GM21529 (cell line): Measurements from ENCODE around the gene STARD7.
A peak's percentile ranks its signal among the peaks of the same experiment; 100 is the strongest.

ENCODE experiments used
- ATAC-seq: cut with Tn5 transposase; IDR thresholded peaks from one replicate; pipeline ENCODE4 v1.9.1; 2021; ENCODE audit not compliant: unreplicated experiment

Gene STARD7

DNA sequence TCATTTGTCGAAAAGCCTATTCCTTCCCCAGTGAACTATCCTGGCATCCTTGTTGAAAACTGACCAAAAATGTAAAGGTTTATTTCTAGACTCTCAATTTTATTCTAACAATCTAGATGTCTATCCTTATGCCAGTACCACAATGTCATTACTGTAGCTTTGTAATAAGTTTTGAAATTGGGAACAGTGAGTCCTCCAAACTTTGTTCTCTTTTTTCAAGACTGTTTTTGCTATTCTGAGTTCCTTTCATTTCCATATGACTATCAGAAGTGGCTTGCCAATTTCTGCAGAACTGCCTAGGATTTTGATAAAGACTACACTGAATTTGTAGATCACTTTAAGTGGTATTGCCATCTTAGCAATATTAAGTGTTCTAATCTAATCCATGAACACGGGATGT lies 9.7 kb downstream of the STARD7 start:
- ATAC-seq = no peak

DNA sequence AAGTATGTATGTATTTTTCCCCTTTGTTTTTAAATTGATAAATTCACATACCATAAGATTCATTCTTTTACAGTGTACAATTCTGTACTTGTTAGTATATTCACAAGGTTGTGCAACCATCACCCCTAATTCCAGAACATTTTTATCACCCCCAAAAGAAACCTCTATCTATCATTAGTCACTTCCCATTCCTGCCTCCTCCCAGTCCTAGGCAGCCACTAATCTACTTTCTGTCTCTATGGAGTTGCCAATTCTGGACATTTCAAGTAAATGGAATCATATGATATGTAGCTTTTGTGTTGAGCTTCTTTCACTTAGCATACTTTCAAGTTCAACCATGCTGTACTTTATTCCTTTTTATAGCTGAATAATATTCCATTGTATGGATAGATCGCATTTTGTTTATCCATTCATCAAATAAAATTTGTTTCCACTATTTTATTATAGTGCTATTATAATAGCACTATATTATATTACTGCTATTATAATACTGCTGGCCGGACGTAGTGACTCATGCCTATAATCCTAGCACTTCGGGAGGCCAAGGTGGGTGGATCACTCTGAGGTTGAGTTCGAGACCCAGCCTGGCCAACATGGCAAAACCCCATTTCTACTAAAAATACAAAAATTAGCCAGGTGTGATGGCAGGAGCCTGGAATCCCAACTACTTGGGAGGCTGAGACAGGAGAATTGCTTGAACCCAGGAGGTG lies 10.9 kb downstream of the STARD7 start:
- ATAC-seq = no peak

DNA sequence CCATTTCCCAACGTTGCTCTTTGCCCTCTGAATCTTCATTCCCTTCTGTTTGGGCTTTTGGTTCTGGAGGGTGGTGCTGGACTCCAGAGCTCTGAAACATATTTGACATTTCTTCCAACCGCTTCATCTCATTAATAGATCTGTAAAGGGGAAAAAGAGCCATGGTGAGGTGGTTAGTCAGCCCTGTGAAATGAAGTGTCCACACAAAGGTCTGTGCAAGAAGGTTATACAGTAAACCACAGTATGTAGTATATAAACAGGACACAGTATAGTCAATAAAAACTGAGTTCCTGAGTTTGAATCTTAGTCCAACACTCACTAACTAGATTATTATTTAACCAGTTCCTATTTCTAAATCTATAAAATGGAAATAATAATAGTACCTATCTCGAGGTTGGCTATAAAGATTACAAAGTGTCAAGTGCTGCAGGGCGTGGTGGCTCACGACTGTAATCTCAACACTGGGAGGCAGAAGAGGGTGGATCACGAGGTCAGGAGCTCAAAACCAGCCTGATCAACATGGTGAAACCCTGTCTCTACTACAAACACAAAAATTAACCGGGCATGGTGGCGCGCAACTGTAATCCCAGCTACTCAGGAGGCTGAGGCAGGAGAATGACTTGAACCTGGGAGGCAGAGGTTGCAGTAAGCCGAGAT lies 13.1 kb downstream of the STARD7 start:
- ATAC-seq = no peak

DNA sequence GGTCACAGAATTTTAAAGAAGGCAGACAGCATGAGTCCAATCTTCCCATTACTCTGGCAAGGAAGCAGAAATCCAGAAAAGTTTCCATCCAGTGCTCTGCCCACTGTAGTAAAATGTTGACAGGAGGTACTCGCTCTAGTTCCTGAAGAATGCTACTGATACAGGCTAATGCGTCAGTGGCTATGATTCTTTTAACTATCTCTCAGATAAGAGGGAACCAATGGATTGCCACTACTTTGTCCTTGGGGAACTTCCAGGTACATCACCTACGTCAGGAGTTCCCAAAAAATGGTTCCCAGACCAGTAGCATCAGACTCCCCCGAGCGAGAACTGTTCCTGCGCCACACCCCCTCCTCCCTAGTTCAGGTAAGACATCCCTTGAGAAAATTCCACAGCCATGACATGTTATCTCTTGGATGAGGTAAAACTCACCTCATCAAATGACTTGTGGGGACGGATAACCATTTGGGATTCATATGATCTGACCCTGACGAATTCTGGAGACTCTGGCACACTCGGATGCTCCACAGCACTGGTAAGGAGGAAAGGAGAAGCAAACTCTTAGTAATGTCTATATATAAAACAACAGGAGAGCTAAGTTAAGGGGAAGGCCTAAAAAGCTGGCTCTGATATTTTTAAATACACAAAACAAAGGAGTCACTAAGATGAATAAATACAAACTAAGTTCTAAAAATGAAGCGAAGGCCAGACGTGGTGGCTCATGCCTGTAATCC lies 16.5 kb downstream of the STARD7 start:
- no peak for ATAC-seq

DNA sequence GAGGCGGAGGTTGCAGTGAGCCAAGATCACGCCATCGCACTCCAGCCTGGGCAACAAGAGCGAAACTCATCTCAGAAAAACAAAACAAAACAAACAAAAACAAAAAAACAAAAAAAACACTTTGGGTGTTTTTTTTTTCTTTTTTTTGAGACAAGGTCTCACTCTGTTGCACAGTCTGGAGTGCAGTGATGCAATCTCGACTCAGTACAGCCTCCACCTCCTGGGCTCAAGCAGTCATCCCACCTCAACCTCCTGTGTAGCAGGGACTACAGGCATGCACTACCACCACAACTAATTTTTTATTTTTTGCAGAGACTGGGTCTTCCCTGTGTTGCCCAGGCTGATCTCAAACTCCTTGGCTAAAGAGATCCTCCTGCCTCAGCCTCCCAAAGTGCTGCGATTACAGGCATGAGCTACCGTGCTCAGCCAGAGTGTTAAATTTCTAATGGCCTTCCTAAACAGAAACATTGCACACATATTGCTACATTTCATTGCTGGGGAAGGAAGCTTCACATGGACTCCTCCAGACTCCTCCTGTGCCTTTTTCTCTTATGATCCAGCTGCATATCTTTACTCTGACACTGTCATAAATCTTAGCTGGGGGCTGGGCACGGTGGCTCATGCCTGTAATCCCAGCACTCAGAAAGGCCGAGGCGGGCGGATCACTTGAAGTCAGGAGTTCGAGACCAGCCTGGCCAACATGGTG lies 19.7 kb downstream of the STARD7 start:
- no peak for ATAC-seq

DNA sequence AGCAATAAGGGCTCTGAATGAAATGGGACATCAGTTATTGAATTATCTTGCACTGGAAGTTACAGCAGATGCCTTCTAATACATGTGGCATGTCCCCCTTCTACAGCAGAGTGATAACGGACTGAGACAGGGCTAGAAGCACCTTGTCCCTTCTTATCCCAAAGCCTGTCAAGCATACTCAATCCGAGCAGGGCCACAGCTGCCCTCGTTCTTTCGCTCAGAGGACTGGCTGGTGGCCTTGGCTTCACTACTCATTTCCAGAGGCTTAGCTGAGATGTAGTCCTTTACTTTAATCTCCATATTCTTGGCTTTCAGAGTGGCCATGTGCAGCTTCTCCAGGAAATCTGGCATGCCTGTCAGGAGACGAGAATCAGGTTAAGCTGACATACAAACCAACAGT lies 22.1 kb downstream of the STARD7 start:
- no peak for ATAC-seq

DNA sequence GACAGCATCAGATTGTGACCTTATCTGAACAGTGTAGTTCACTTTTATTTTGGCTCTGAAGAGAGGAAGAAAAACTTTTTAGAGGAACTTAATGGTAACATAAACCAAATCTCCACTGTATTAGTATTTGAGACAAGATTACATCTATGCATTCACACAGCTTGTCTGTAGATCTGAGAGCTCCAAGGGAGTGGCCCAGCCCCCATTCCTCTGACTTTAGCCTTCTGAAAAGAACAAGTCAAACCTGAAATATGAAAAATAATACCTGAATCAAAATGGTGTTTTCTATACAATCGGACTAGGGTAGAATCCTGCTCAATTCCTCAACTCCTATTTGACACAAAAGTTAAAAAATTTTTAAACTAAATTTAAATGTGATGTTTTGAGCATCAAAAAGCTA lies 23.1 kb downstream of the STARD7 start:
- no peak for ATAC-seq

DNA sequence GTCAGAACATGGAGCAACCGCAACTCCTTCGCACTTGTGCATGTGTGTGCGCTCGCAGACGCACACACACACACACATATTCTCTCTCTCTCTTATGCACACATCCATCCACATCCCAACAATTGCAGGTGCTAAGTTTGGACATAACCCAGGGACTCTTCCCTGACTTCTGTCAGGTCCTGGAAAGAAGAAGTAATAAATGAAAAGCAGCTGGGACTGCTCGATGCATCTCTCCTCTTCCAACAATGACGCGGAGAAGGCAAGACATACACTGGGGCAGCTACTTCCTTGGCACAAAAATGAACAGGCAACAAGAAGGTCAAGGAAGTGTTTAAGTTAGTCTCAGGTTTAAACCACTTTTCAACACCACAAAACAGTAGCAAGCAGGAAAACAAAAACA lies 23.6 kb downstream of the STARD7 start:
- ATAC-seq = no peak

DNA sequence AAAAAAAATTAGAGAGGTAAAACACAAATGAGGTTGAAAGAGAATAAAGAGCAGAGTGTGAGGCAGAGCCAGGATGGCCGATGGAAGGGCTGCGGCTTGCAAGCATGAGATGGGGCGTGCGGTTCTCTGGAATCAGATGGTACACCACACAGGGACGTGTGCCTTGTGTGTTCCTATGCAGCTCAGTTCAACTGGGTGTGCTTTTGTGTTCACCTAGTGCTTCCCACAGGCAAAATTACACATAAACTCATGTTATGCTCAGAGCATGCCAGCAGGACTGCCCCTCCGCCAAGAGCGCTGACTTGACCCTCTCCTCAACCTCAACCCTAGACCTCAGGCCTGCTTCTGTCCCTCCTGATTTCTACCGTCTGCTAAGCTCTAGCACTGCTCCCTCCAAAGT lies 24.4 kb downstream of the STARD7 start:
- no peak for ATAC-seq

DNA sequence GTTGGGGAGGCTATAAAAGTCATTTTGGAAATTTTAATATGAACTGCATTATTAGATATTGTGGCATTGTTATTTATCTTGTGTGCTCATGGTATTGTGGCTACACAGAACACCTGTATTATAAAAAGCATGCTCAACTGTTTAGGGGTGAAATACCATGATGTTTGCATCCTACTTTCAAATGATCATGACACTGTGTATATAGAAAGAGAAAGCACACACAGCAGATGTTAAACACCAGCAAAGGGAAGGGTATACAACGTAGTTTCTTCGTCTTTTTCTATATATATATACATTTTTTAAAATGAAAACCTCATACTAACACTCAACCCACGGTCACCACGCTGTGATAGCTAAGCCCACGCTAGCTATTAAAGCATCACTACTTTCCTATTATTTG lies 27.1 kb downstream of the STARD7 start:
- no peak for ATAC-seq

DNA sequence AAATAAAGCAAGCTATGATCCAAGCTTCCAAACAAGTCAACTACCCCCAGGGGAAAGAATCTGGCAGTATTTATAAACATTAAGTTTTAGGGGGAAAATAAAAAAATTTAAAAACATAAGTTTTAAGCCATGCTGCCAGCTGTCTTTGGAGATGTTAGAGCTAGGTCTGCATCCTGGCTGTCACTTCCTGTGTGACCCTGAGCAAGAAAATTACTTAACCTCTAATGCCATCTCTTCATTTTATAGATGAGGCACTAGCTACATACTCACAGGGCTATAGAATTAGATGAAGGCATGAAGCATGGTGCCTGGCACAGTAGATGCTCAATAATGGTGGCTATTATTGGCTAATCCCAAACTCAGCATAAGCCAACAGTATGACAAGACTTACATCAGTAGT lies 28.1 kb downstream of the STARD7 start:
- no peak for ATAC-seq

DNA sequence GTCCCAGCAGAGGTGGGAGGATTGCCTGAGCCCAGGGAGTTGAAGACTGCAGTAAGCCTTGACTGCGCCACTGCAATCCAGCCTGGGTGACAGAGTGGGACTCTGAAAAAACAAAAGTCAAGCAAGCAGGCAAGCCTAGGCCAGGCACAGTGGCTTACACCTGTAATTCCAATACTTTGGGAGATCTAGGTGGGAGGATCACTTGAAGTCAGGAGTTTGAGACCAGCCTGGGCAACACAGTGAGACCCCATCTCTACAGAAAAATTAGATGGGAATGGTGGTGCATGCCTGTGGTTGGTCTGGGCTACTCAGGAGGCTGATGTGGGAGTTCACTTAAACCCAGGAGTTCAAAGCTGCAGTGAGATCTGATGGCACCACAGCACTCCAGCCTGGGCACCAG lies 28.6 kb downstream of the STARD7 start:
- no peak for ATAC-seq

DNA sequence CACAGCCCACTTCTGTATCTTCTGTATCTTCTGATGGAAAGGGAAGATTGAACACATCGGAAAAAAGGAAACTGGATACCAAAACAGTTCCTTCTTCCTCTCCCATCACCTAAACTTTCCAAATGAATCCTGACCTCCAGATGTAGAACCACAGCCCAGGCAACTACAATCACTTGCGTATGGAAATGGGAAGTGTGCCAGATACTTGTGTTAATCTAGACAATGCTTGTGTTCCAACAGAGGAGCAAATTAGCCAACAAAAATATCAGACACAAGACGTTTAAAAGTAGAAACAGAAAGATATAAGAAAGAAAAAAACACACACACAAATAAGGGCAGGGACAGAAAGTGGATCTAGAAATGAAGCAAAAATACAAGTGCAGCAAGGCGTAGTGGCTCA lies 32.0 kb downstream of the STARD7 start:
- no peak for ATAC-seq

DNA sequence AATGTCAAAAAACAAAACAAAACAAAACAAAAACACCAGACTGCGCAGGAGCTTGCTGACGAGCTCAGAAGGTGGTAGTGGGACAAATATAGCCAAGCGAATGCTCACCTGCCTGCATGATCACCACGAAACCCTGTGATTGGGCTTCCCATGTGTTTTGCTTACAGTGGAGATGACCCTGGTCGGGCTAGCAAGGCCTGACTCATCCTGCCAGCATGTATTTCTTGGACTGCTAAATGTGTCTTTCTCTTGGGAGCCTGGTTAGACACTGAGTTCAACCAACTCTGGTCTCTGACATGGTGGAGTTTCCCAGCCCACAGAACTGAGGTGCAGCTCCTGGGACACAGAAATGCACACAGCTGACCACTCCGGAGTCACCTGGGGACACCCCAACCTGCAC lies 32.7 kb downstream of the STARD7 start:
- no peak for ATAC-seq

DNA sequence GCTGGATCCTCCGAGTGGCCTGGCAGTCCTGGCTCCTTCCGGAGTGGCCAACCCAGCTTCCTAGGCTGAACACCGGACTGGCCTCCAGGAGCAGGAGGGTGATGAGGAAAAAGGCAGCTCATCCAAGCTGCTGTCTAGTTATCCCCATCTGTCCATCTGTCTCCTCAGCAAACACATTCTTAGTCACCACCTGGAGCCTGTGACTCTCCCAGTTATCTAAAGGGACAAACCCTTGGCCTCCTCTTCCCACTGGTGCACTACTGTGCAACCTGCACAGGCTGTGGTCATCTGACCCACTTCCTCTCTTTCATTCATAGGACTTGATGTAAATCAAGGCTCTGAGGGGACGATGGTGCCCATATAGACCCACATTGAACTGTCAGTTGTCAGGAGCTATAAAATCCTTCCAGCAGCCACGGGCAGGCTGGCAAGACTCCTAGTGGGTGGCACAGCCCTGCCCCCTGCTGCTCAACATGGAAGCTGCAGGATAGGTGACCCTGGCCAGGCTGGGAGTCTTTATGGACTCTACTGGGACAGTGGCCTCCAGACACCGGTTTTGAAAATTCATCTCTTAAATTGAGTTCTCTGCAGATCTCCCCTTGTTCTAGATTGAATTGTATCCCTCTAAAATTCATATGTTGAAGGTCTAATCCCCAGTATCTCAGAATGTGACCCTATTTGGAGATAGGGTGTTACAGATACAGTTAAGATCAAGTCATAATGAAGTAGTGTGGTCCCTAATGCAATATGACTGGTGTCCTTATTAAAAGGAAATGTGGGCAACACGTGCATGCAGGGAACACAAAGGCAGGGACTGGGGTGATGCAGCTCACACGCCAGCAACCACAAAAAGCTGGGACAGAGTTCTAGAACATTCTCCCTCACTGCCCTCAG lies 34.1 kb downstream of the STARD7 start:
- peak; percentile 83 for ATAC-seq

DNA sequence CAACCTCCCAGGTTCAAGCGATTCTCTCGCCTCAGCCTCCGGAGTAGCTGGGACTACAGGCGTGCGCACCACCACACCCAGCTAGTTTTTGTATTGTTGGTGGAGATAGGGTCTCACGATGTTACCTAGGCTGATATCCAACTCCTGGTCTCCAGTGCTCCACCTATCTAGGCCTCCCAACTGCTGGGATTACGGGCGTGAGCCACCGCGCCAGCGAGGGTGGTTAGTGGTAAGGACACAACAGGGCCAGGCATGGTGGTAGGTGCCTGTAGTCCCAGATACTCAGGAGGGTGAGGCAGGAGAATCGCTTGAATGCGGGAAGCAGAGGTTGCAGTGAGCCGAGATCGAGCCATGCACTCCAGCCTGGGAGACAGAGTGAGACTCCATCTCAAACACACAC lies 36.8 kb downstream of the STARD7 start:
- ATAC-seq = no peak

DNA sequence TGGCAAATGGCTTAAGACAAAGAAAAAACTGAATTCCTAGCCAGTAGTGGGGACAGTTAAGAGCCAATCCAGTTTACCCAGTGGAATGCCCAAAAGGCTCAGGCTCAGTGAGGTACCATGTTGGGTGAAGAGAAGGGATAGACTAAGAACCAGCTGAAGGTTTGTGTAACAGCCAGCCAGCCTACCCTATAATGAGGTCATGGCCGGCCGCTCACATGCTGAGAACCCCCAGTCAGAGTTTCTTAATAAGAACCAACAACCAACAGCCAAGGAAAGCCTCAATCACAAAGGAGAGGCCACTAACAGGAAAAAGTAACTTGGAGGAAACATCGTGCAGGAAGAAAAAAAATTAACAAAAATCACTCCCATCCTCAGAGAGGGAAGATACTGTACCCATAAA lies 38.0 kb downstream of the STARD7 start:
- ATAC-seq = no peak

DNA sequence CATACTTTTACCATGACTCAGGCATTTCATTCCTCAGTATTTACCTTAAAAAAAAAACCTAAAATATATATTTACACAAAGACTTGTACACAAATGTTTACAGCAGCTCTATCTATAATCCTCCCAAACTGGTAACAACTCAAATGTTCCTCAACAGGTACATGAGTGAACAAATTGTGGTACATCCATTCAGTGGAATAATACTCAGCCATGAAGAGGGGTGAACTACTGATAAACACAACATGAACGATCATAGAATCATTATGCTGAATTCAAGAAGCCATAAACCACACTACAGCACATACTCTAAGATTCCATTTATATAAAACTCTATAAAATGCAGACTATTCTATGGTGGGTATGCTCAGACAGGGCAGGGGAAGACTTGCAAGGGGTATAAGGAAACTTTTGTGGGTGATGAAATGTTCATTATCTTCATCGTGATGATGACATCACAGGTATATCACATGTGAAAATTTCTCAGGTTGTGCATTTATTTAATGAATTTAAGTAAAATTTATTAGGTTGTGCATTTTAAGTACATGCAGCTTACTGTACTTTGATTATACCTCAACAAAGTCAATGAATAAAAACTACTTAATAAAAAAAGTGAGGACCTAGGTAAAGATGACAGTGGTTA lies 38.6 kb downstream of the STARD7 start:
- no peak for ATAC-seq

DNA sequence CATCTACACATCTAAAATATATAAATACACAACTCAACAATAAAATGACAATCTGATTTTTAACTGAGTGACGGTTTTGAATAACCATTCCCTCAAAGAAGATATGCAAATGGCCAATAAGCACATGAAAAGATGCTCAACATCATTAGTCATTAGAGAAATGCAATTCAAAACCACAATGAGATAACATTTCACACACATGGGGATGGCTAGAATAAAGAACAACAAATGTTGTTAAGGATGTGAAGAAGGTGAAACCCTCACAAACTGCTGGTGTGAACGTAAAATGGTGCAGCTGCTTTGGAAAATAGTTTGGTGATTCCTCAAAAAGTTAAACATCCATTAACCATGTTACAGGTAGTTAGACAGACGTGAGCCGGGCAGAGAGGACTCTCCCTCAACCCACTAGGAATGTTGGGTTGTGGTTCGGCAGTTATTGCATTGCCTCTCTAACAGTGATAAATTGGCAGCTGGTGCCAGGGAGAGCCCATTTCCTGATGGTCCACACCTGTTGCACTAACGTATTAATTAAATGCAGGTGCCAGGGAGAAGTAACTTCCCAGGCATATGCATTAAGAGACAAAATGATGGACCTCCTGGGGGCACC lies 41.1 kb downstream of the STARD7 start:
- ATAC-seq = no peak
